ENCODE measurements around the gene SFT2D2. TPM values are rescaled to one million over a fixed set of nuclear protein-coding genes. Genes with fewer than 3 reads are reported as not detected.

SFT2D2 gene
- total RNA-seq, 3 donors from 2014 or later: 62.0 to 87.0 (median 70.6) TPM

- Histone ChIP-seq H3K36me3 (ENCODE audit: low read depth) (no peaks in the 10 kb centered on the region), H3K4me1 (ENCODE audit: low read depth) (no peaks in the 10 kb centered on the region), H3K4me3 (no peak overlapping the region), H3K9me3 (no peaks in the 10 kb centered on the region)
- DNase-seq (no peak), ATAC-seq (no peak)
- intact Hi-C loops (cut with DNase I, micrococcal nuclease): no loop called here
- no peak for TF ChIP-seq CTCF (IDR thresholded peaks at IDR 0.05)
Observed at GRCh38 chr1:168288311-168289052, 62.7 kb downstream of the SFT2D2 start.

- Histone ChIP-seq H3K9me3 (no peaks in the 10 kb centered on the region), H3K4me1 (ENCODE audit: low read depth) (no peaks in the 10 kb centered on the region), H3K4me3 (no peak overlapping the region), H3K36me3 (ENCODE audit: low read depth) (no peaks in the 10 kb centered on the region)
- intact Hi-C loops (cut with DNase I, micrococcal nuclease): no loop called here
- no peak for TF ChIP-seq CTCF (IDR thresholded peaks at IDR 0.05)
- no peak for ATAC-seq
- no peak for DNase-seq
Observed at GRCh38 chr1:168291222-168291837, 65.5 kb downstream of the SFT2D2 start.

GRCh38 chr1:168293356-168293755 lies 67.6 kb downstream of the SFT2D2 start:
- Histone ChIP-seq H3K4me1 (ENCODE audit: low read depth) (no peaks in the 10 kb centered on the region), H3K36me3 (ENCODE audit: low read depth) (no peaks in the 10 kb centered on the region), H3K9me3 (no peaks in the 10 kb centered on the region), H3K4me3 (no peak overlapping the region)
- ATAC-seq (no peak), DNase-seq (no peak)
- intact Hi-C loops (cut with DNase I, micrococcal nuclease): no loop called here
- TF ChIP-seq CTCF (IDR thresholded peaks at IDR 0.05): no peak

- TF ChIP-seq CTCF (IDR thresholded peaks at IDR 0.05): no peak
- DNase-seq (no peak), ATAC-seq (no peak)
Observed at GRCh38 chr1:168295411-168296114, 69.8 kb downstream of the SFT2D2 start.

GRCh38 chr1:168297019-168297730 lies 71.4 kb downstream of the SFT2D2 start:
- Histone ChIP-seq H3K9me3 (no peaks in the 10 kb centered on the region), H3K4me3 (no peak overlapping the region), H3K4me1 (ENCODE audit: low read depth) (no peaks in the 10 kb centered on the region), H3K36me3 (ENCODE audit: low read depth) (no peaks in the 10 kb centered on the region)
- TF ChIP-seq CTCF (IDR thresholded peaks at IDR 0.05): no peak
- DNase-seq (no peak), ATAC-seq (no peak)
- intact Hi-C loops (cut with DNase I, micrococcal nuclease): no loop called here

More at GRCh38 chr1:168295411-168296114, 69.8 kb downstream of the SFT2D2 start:
- H3K4me1 ChIP-seq (ENCODE audit: low read depth): no peaks in the 10 kb centered on the region
- H3K36me3 ChIP-seq (ENCODE audit: low read depth): no peaks in the 10 kb centered on the region
- H3K9me3 ChIP-seq: no peaks in the 10 kb centered on the region
- no peak overlapping the region for H3K4me3 ChIP-seq
- intact Hi-C loops (cut with DNase I, micrococcal nuclease): no loop called here

Measured in mucosa of descending colon (tissue), 3 donors.